Heart left ventricle (tissue), 16 donors: ENCODE results near the gene ELF3. TPM values are rescaled to one million over a fixed set of nuclear protein-coding genes. Genes with fewer than 3 reads are reported as not detected.
A peak's percentile ranks its signal among the peaks of the same experiment; 100 is the strongest.

Experiments
- ATAC-seq, 4 donors: fragments of 200-7000 bp; cut with Tn5 transposase; one replicate each; pipeline ENCODE4 v1.9.1; 2020 to 2022; ENCODE audit warnings: moderate library complexity in 4 of 4, mild to moderate bottlenecking in 3 of 4, moderate number of reproducible peaks in 1 of 4
- DNase-seq, 5 donors: peaks; one replicate each; pipeline ENCODE4 v3.0.0-alpha.2; 2020
- H3K27ac ChIP-seq, 12 donors: fragments of 200-600 bp; sonication (generic) in 4 of 12; one replicate each; pipeline versions ENCODE4 v1.5.0 to v1.8.0; 2016 to 2022; ENCODE audit warnings: mild to moderate bottlenecking in 2 of 12
- H3K27me3 ChIP-seq, 9 donors: fragments of 200-600 bp; sonication (generic) in 2 of 9; one replicate each; pipeline versions ENCODE4 v1.5.1 to v1.8.0; 2016 to 2022; ENCODE audit warnings: mild to moderate bottlenecking in 3 of 9
- H3K36me3 ChIP-seq, 9 donors: fragments of 200-600 bp; sonication (generic) in 2 of 9; one replicate each; pipeline versions ENCODE4 v1.5.0 to v1.8.0; 2018 to 2022; ENCODE audit warnings: mild to moderate bottlenecking in 2 of 9
- H3K4me1 ChIP-seq, 12 donors: fragments of 200-600 bp; sonication (generic) in 4 of 12; one replicate each; pipeline versions ENCODE4 v1.5.0 to v1.8.0; 2016 to 2022; ENCODE audit warnings: mild to moderate bottlenecking in 3 of 12
- H3K4me3 ChIP-seq, 12 donors: fragments of 200-600 bp; sonication (generic) in 4 of 12; one replicate each; pipeline versions ENCODE4 v1.5.0 to v1.8.0; 2017 to 2022; ENCODE audit warnings: mild to moderate bottlenecking in 9 of 12, moderate library complexity in 4 of 12
- H3K9me3 ChIP-seq, 12 donors: fragments of 200-600 bp; sonication (generic) in 4 of 12; one replicate each; pipeline versions ENCODE4 v1.5.0 to v1.8.0; 2016 to 2022; ENCODE audit warnings: mild to moderate bottlenecking in 1 of 12
- CTCF ChIP-seq, 12 donors: fragments of 200-600 bp; sonication (generic) in 4 of 12; IDR thresholded peaks; one replicate each; pipeline versions ENCODE4 v1.5.0 to v1.8.0; 2018 to 2022; ENCODE audit warnings: antibody characterized with exemption in 12 of 12, mild to moderate bottlenecking in 5 of 12
- POLR2A ChIP-seq, 2 donors: fragments of 450-650 bp; IDR thresholded peaks; one replicate each; pipeline ENCODE4 v1.6.1; 2017; ENCODE audit warnings: antibody characterized with exemption in 2 of 2, mild to moderate bottlenecking in 2 of 2, moderate library complexity in 2 of 2
- WGBS, 4 donors: extraction: QIAGEN DNeasy Blood & Tissue Kit in 2 of 4; methylation state at CpG; one replicate each; pipeline versions ENCODE4 v1.1.5 to v1.1.7; 2013 to 2018; 5-methylcytosine and 5-hydroxymethylcytosine counted together
- intact Hi-C, 10 donors: fragments of 100-400 bp; cut with DNase I; formaldehyde crosslinking; loops; one replicate each; pipeline versions ENCODE4 v1.11.1 to v1.14.2; 2022
- polyA plus RNA-seq, 2 donors: library from polyadenylated mRNA; stranded (reverse); fragments of 200-250 nt; gene quantifications; one replicate each; pipeline ENCODE4 v1.2.3, GENCODE V29; 2013
- total RNA-seq, 9 donors: library from RNA; depleted of rRNA in 2 of 9; stranded (reverse); fragments of >200 nt in 2 of 9; fragmentation: NEBNext Ultra II Directional in 3 of 9; extraction: Animal tissue kit (Norgen Biotek cat#: 25700) in 3 of 9; gene quantifications; one replicate each; pipeline versions ENCODE4 v1.1.0 to v1.2.4, GENCODE V29; 2016 to 2023
- donor health status: ischemic (EF 13 %, LVEDD 7.1; RV severe dilation, severe dysfunction).
- donor health status: healthy with polysubstance abuse.
- donor health status: DM: no; HTN: yes; CAD: no.
- donor health status: DM: no; HTN: no; CAD: no.
- donor health status: ischemic (EF 25% LVEDD 6.9; RV normal size, moderate dysfunction).
- donor health status: ischemic (EF 25% LVEDD 5.7; RV mildly dilated, moderate dysfunction).
- donor health status: healthy.
- donor health status: DM: yes; HTN: yes; CAD: no.
- donor health status: ischemic (EF 35%, LVEDD 5.7; RV mildly dilated, moderate dysfunction).
- donor health status: nonischemic (EF 11% LVEDD 7.7; RV severe dilation, severe dysfunction).
- donor health status: DM: yes; HTN: yes; CAD: no.
- donor health status: PGD.
- donor health status: ischemic (EF 29% LVEDD 5.4; RV normal size, mild dysfunction).
- donor health status: nonischemic (EF 23%, LVEDD 6.1; RV moderate dilation, normal function).

ELF3 gene
- total and polyA plus RNA-seq, 11 donors, result 0.15 to 42.5 (median 0.69) TPM; not detected in 2

GRCh38 chr1:202029727-202030126, 19.3 kb downstream of the ELF3 start:
- H3K4me3 ChIP-seq, result no peak overlapping the region
- no peaks in the 10 kb centered on the region for H3K4me1 ChIP-seq
- no peak for ATAC-seq
- no peaks in the 10 kb centered on the region for H3K27me3 ChIP-seq
- intact Hi-C loops, result no loop called here
- no peak for DNase-seq
- no peak overlapping the region for H3K27ac ChIP-seq
- H3K9me3 ChIP-seq, result no peaks in the 10 kb centered on the region
- WGBS, 4 donors, result 75 to 90% (median 81%) methylated on average over 2 of the region's 2 CpGs
- no peaks in the 10 kb centered on the region for H3K36me3 ChIP-seq
- no peak for TF ChIP-seq CTCF (IDR thresholded peaks at IDR 0.05)
- TF ChIP-seq POLR2A (IDR thresholded peaks at IDR 0.05), result no peak

- DNase-seq (no peak), ATAC-seq (no peak)
- no peaks in the 10 kb centered on the region for H3K9me3 ChIP-seq
- 81 to 86% (median 84%) methylated on average over 4 of the region's 4 CpGs for WGBS, 4 donors
- no peak overlapping the region for H3K27ac ChIP-seq
- TF ChIP-seq CTCF (IDR thresholded peaks at IDR 0.05), result no peak
- TF ChIP-seq POLR2A (IDR thresholded peaks at IDR 0.05), result no peak
- intact Hi-C loops, result no loop called here
- no peak overlapping the region for H3K4me3 ChIP-seq
- peaks cover 0 to 8% (median 0%) of the 10 kb centered on the region in 12 donors for H3K4me1 ChIP-seq
- no peaks in the 10 kb centered on the region for H3K27me3 ChIP-seq
- no peaks in the 10 kb centered on the region for H3K36me3 ChIP-seq
These were observed 21.4 kb downstream of the ELF3 start for GRCh38 chr1:202031796-202032195.

GRCh38 chr1:202034149-202034682, 23.8 kb downstream of the ELF3 start:
- H3K36me3 ChIP-seq, result no peaks in the 10 kb centered on the region
- H3K9me3 ChIP-seq, result no peaks in the 10 kb centered on the region
- 78 to 87% (median 82%) methylated on average over 7 of the region's 7 CpGs for whole genome bisulfite sequencing, 4 donors
- no peak overlapping the region for H3K4me3 ChIP-seq
- no peak for ATAC-seq
- no peak overlapping the region for H3K27ac ChIP-seq
- no peak for TF ChIP-seq POLR2A (IDR thresholded peaks at IDR 0.05)
- no peak for TF ChIP-seq CTCF (IDR thresholded peaks at IDR 0.05)
- no peaks in the 10 kb centered on the region for H3K27me3 ChIP-seq
- intact Hi-C loops, result no loop called here
- DNase-seq, result no peak
- peaks cover 0 to 8% (median 0%) of the 10 kb centered on the region in 12 donors for H3K4me1 ChIP-seq

- TF ChIP-seq POLR2A (IDR thresholded peaks at IDR 0.05), result no peak
- no peak for TF ChIP-seq CTCF (IDR thresholded peaks at IDR 0.05)
- 54 to 74% (median 60%) methylated on average over 13 to 20 of the region's 20 CpGs for WGBS, 4 donors
- Histone ChIP-seq H3K27me3 (no peaks in the 10 kb centered on the region), H3K9me3 (no peaks in the 10 kb centered on the region), H3K36me3 (no peaks in the 10 kb centered on the region), H3K4me1 (peaks cover 0 to 8% (median 0%) of the 10 kb centered on the region in 12 donors), H3K27ac (no peak overlapping the region), H3K4me3 (no peak overlapping the region)
- intact Hi-C loops, result no loop called here
- ATAC-seq (peak in 3 of 4 donors; percentile 89 to 94 (median 92)), DNase-seq (peak in 4 of 5 donors; percentile 59 to 85 (median 70))
These were observed 24.5 kb downstream of the ELF3 start for GRCh38 chr1:202034683-202035462.
